NCI-H82 treated with DMSO at 0.1 percent for 48 hours (cell line): ENCODE measurements around the gene TRMT2A.

Experiments
- DNase-seq: peaks from one replicate; lab custom pipeline; 2025; ENCODE audit not compliant: unreplicated experiment; lab: John Stamatoyannopoulos, UW

Gene TRMT2A

DNA sequence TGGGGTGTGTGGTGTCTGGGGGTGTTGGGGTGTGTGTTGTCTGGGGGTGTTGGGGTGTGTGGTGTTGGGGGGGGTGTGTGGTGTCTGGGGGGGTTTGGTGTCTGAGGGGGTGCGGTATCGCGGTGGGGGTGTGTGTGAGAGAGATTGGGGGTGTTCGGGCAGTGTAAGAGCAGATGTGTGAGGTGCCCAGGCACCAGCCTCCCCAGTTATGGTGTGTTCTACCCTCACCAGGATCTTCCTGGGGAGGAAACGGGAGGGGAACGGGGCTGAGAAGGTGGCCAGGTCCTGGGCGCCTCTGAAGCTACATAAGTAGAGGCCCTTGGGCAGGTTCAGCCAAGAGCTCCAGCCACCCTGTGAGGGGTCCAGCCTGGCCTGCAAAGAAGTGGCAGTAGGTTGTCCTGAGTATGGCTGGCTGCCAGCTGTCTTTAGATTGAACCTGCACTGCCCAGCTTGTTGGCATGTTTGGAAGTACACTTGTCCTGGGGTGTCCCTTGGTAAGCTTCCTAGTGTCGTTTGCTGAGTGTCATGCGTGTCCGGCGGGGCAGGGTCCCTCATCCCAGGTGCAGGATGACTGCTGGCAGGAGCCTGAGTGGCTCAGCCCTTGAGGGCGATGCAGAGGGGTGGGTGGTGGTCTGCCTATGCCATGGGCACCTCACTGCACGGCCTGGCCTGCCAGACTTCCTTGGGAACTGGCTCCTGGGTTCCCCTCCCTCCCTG is 6.5 kb upstream of the TRMT2A start:
- DNase-seq, result no peak

DNA sequence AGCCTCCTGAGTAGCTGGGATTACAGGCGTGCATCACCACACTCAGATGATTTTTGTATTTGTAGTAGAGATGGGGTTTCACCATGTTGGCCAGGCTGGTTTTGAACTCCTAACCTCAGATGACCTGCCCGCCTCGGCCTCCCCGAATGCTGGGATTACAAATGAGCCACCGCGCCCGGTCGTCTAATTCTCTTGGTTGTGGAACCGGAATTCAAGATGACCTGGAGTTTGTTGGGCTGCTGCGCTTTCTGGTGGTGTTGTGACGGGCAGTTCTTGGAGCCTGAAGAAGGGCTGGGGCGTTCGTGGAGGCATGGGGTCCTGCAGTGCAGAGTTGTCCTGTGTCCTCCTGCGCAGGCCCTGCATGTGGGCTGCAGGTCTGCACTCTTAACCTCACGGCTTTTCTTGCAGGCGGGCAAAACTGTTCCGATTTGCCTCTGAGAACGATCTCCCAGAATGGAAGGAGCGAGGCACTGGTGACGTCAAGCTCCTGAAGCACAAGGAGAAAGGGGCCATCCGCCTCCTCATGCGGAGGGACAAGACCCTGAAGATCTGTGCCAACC is 4.9 kb upstream of the TRMT2A start:
- no peak for DNase-seq

DNA sequence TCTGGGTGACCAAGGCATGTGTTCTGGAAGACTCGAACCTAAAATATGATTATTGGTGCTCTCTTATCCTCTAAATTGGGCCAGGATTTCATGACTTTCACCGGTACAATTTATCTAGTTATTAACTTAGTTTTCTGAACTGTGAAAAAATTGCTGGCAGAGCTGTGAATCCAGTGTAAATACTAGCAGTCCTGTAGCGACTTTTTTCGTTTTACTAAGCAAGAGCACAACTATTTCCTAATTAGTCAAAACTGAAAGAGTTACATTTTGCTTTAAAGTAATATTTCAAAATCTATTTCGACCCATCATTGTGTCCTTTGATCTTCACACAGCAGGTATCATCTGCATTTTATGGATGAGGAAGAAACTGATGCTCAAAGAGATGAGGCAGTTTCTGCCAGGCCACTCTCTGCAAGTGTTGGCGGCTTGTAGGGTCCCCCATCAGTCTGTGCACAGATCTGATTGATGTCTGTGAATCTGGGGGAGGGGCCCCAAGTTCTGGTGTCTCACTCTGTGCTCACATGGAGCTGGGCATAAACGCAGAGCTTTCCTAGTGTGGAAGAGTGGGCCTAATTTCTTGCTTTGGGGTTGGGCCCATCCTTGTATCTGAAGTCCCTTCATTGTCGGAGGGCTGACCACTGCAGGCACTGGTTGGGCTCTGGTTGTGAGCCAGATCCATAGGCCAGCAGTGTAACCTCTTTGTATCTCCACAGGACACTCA is 1.4 kb upstream of the TRMT2A start:
- DNase-seq, result no peak

DNA sequence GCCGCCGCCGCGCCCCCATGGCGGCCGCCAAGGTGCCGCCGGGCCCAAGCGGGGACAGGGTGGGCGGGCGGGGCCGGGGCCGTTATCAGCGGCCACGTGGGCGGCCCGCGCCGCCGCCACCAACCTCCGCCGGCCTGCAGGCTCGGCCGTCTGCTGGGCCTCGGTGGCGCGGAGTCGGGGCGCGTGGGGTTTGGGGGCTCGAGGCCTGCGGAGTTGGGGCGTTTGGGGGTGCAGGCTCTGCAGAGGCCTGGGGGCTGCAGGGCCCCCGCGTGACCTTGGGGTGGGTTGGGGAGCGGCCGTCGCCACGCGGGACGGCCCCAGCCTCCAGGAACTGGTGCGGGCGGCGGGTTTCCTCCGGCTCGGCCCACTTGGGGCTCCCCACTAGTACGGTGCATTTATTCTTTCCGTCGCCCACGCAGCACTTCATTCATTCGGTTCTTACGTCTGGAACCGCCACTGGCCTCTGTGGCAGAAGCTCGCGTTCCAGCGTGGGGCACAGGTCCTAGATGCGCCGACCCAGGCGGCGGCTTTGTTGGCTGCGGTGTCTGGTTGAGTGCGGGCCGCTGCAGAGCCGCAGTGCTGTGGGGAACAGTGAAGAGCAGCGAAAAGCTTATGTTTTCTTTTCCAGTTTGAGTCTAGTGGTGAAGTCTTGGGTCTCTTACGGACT is 740 bp upstream of the TRMT2A start:
- no peak for DNase-seq

DNA sequence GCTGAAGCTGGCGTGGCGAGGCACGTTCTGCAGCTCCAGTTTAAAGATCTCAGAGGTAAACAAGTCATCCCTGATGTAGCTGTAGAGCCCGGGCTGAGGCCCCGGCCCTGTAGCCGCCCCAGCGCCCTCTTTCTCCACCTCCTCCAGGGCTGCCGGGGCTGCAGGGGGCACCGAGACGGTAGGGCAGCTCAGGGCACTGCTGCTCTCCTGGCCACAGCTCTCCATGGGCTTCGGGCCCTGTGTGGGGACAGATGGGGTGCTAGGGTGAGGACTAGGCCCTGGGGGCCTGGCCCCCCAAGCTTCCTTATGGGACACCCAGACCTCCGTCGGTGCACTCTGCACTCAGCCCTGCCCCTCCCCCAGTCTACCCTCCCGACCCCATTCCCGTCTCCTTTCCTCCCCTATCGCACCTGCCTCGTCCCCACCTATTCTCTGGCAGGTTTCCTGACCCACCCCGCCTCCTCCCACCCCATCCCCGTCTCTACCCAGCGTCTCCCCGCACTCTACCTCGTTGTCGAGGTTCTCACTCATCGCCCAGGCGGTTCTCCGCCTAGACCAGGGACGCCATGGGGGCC is 563 bp downstream of the TRMT2A start:
- no peak for DNase-seq

DNA sequence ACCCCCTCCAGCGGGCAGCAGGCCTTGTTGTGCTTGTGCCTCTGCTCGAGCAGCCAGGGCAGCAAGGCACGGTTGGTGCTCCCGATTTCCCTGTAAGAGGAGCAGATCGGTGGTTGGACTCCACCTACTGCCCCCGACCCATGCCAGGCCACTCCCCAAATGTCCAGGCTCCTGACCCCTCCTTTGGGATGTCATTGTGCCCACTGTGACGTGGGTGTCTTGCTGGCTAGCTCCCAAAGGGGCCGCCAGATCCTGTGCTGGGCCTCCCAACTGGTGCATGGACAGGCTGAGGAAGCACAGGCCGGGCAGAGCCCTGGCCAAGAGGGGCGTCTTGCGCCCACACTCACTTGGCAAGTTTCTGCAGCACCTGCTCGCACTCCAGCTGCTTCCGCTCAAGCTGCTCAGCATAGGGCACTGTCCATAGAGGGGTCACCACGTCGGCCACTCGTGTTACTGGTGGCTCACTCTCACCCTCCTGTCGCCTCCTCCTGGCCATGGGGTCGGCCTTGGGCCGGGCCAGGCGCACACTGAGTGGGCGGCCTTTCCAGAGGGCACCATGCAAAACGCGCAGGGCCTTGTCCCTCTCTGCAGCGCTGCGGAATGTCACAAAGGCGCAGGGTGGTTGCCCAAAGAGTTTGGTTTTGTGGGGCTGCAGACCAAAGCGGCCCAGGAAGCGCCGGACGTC is 1.2 kb downstream of the TRMT2A start, which contains the start of gene RANBP1:
TSS of gene RANBP1 (plus strand) at position 414 of the 685 bp plus-strand sequence. CDS start at position 495, 81 bp downstream.
- no peak for DNase-seq

DNA sequence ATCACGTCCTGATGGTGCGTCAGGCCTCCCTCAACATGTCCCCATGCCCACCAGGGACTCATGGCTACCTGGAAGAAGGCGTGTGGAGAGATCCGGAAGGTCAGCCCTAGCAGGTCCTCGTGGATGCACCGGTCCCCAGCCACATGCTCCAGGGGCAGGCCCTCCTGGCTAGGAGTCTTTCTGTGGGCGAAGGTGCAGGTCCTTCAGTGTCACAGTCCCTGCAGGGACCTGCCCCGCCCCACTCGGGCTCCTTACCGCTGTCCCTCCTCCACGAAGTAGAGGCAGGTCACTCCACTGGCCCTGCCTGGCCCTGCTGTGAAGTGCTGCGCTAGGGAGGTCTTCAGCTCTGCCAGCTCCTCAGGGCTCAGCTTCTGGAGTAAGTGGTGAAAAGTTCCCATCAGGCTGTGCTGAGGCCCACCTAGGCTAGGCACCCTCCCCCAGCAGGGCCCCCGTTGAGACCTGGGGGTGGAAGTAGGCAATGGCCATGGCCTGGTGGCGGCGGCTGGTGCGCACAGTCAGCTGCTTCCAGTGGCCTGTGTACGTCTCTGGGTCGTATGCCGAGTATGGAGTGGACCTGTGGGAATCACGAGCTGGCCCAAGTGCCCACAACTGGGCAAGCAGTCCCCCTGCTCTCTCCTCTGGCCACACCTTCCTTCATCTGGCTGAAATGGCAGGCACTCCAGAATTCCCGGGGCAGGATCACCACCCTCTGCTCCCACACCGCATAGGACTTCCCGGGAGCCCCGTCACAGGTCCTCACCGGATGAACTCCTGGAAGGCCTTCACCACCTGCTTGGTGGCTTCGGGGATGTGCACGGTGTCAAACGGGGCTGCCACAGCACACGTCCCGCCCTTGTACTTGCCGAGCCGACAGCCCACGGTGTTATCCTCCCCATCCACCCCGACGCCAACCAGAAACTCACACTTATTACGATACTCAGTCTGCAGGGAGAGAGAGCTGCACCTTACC is 2.2 kb downstream of the TRMT2A start:
- no peak for DNase-seq

DNA sequence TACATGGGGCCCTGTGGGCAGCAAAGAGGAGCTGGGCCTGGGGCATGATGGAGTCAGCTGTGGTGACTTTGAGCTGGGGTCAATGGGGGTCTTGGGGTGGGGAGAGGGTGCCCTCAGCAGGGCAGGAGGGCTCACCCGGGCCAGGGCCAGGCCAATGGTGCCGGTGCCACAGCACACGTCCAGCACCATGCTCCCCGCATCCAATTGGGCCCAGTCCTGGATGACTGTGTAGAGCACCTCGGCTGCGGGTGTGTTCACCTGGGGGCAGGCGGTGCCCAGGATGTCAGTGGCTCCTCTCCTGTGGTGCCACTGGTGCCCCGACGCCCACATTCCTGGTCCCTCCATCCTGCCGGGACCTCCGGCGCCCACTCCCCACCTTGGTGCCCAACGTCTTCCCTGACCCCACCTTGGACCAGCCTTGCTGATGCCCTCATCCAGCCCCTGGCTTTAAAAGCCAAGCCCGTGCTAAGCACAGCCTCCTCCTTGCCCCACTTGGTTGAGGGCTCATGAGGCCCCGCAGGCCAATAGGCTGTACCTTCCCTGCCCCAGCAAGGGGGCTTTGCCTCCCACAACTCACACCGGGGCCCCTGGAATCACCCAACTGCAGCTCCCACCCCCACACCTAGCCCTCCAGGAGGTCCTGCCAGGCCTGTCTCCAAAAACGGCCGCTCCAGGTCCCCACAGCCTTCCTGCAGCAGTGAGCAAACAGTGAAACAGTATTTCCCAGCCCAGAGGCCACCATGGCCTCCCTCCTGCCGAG is 3.3 kb downstream of the TRMT2A start:
- DNase-seq, result no peak

DNA sequence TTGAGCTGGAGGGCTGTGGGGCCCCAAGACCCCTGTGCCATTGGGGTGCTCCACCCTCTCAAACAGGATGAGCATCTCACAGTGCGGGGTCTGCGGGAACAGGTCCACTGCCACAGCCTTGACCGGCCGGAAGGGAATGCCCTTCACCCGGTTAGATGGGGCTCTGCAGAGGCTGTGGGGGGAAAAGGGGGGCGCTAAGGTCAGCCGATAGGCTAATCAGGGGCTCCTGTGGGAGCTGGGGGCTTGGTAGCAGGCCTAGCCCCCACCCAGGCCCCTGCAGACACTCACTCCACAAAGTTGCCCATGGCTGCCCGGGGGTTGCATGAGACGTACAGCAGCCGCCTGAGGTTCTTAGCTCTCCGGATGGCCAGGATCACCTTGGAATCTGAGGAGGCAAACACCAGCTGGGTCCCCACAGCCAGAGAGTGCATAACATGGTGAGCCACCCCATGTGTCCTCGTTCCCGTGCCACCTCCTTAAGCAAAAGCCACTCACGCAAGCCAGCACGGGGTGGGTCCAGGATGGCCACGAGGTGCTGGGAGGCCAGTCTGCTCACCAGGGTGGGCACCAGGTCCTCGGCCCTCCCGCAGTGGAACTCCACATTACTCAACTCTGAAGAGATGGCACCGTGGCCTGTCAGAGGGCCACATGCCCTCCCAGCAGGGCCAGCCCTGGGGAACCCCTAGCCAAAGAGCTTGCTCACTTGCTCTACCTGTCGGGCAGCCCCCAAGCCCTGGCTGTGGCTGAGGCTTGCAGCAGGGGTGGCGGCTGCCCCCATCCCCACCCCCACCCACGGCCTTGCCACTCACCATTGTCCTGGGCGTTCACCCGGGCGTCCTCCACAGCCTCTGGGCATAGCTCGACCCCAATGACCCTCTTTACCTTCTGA is 4.2 kb downstream of the TRMT2A start:
- DNase-seq, result no peak

DNA sequence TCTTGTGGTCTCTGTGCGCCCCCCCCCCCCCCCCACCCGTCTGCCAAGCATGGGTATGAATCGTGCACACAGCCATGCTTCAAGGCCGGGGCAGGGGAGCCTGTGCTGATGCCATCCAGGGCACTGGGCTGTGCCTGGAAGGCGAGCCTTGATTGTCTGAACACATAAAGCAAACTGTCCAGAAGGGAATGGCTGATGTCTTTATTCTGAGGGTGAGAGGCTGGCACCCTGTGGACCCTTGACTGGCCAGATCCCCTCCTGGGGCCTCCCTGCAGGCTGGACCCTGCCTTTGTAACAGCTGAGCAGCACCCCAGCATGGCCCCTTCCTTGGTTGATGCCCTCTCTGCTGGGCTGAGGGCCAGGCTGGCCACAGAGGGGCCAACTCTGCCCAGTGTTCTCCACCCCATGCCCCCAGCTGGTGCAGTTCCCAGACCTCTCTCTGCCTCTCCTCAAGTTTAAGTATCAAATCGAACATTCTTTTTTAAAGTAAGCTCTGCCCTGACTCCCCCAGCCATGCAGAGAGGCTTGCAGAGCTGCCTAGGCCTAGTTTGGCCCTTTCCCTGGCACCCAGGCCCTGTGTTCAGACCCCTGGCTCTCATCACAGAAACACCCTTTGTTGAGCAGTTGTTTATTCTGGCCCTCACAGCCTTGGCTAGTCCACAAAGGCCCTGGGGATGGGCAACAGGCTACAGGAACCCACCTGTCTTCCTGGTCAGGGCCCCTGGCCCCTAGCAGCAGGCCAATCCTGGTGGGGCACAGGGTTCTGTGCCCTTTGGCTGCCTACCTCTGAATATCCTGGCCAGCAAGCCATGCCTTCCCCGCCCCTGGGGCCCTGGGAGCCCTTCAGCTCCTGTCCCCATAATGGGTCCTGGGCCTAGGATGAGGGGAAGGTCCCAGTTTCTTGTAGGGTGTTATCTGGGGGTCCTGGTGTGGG is 5.1 kb downstream of the TRMT2A start:
- DNase-seq, result no peak

DNA sequence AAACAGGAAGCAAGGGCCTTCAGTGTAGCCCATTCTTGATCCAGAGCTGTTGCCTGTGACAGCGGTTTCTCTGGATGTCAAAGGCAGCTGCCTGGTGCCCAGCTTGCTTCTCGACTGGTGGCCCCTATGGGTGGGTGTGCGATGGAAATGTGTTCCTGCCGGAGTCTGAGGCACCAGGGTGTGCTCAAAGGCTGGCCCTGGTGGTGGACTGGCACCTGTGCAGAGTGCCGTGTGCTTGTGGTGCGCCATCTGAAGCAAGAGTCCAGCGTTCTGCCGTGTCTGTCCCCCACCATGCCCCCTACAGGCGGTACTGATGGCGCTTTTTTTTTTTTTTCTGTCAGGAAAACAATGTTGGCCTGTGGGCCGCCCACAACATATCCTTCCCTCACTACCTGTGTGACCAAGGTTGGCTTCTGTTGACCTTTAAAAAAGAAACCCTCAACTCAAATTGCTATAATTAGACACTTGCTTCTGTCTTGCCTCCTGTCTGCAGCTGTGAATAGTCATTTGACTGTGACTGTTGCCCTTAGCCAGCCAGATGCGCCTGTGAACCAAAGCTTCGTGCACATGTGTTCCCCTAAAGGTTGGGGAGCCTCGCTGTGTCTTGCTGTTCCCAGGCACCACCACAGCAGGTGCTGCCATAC is 5.9 kb downstream of the TRMT2A start:
- no peak for DNase-seq

DNA sequence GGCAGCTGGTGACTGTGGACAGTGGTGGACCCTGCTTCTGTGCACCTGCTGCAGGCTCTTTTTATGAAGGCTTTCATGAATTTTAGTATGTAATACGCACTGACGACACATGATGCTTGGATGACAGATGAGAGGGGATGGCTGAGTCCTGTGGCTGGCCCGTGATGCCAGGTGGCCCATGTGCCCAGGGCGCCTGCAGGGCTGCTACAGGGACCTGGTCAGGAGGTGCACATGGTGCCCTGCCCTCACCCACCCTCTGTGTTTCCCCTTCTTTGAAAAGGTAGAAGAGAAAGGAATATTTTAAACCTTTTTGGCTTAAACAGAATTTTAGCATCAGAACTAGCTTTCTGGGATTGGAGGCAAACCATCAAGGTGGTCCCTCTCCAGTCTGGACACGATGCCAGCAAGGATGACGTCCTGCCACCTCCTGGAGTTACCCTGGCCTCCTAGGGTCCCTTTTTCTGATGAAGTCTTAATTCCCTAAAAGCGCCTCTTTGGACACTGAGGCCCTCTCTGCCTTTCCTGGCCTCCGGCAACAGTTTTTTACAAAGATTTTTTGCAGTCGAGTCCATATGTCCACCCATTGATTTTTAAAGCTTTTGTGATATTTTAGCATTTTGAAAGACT is 6.6 kb downstream of the TRMT2A start:
- no peak for DNase-seq

DNA sequence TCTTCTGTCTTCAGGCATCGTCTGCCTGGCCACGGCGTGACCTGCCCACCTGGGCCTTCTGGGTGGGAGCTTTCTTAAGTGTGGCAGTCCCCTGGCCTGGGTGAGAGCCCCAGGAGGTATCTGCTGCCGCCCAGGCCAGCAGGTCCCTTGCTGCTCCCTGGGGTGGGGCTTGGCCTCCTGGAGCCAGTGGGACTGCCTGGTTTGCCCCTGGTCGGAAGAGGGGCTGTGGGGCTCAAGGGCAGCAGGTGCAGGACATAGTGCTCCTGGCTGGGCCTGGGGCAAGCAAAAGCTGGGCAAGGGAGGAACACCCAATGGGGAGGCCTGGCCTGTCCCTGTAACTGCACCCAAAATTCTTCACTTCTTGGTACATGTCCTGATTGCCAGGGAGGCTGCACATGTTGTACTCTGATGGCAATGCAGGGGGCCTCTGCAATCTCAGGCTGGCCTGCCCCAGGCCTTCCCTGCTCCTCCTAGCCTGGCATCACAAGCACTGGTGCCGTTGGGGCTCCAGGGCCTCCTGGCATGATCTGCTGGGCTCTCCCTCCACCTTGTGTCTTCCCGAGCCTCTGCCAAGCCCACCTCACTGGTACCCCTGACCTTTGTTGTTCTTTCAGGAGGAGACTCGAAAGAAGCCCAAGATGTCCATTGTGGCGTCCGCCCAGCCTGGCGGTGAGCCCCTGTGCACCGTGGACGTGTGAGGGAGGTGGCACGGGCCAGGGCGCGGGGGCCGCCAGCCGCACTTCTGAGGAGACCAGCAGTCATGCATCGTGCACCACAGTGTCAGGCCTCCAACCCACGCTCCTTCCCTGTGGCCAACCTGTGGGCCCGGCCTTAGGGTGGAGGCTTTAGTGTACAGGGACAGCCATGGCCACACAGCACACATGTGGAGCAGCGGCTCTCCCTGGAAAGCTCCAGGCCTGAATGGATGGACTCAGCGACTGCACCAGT is 7.3 kb downstream of the TRMT2A start:
- DNase-seq, result no peak

DNA sequence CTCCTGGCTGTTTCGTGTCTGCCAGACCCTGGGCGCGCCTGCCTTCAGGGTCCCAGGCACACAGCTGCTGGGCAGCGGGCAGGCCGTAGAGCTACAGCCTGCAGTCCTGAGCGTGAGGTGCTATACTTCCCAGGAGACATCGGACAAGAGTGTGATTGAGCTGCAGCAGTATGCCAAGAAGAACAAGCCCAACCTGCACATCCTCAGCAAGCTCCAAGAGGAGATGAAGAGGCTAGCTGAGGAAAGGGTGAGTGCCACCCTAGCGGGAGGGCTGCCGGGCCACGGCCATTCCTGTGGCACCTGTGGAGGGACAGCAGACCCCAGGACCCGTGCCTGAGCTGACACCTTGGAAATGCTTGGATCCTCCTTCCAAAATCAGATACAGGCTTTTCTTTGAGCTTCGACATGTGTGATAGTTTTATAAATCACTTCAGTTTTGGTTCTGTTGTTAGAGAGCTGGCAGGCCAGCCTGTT is 8.2 kb downstream of the TRMT2A start:
- DNase-seq, result no peak
